Chondrocyte (in vitro differentiated cells): ENCODE data around the gene TPRG1L. TPM values are rescaled to one million over a fixed set of nuclear protein-coding genes. Genes with fewer than 3 reads are reported as not detected.

ENCODE experiments used
- DNase-seq: peaks from one replicate; pipeline ENCODE4 v3.0.0; 2021; ENCODE audit warnings: mixed read lengths, low spot score
- H3K27ac Mint-ChIP-seq: one replicate; pipeline ENCODE4 v1.8.0; 2021; ENCODE audit warnings: mild to moderate bottlenecking, moderate library complexity, mixed read lengths; ENCODE audit not compliant: unreplicated experiment
- H3K27me3 Mint-ChIP-seq: 2 replicates; pipeline ENCODE4 v1.8.0; 2021; ENCODE audit warnings: low read depth, mixed read lengths
- H3K36me3 Mint-ChIP-seq: 2 replicates; pipeline ENCODE4 v1.8.0; 2021; ENCODE audit warnings: low read depth, mixed read lengths
- H3K4me1 Mint-ChIP-seq: 2 replicates; pipeline ENCODE4 v1.8.0; 2021; ENCODE audit warnings: low read depth, mild to moderate bottlenecking, mixed read lengths
- H3K4me3 Mint-ChIP-seq: one replicate; pipeline ENCODE4 v1.8.0; 2021; ENCODE audit warnings: mild to moderate bottlenecking, moderate library complexity, mixed read lengths; ENCODE audit not compliant: unreplicated experiment
- H3K9me3 Mint-ChIP-seq: 2 replicates; pipeline ENCODE4 v1.8.0; 2021; ENCODE audit warnings: low read depth, mixed read lengths
- CTCF ChIP-seq: fragments of 200-600 bp; sonication (generic); IDR thresholded peaks from 2 replicates; pipeline ENCODE4 v1.5.0; 2021; ENCODE audit warnings: antibody characterized with exemption, mild to moderate bottlenecking, moderate library complexity
- total RNA-seq: library from RNA; stranded (reverse); gene quantifications from 3 replicates; pipeline ENCODE4 v1.2.1, GENCODE V29; 2021

The TPRG1L gene
- total RNA-seq, 1 donor from 2014 or later: 53.7 TPM

- H3K4me3 Mint-ChIP-seq: no peak overlapping the region
Observed at GRCh38 chr1:3653286-3653618, 28.4 kb downstream of the TPRG1L start.

GRCh38 chr1:3654549-3655281, 29.9 kb downstream of the TPRG1L start:
- H3K4me3 Mint-ChIP-seq: no peak overlapping the region
- no peak for TF ChIP-seq CTCF
- peak; percentile 73 for DNase-seq
- peaks cover 3% of the 10 kb centered on the region for H3K4me1 Mint-ChIP-seq
- H3K27me3 Mint-ChIP-seq: peaks cover 56% of the 10 kb centered on the region
- H3K9me3 Mint-ChIP-seq: no peaks in the 10 kb centered on the region
- peaks cover 2% of the 10 kb centered on the region for H3K36me3 Mint-ChIP-seq
- H3K27ac Mint-ChIP-seq: no peak overlapping the region

More at GRCh38 chr1:3653286-3653618, 28.4 kb downstream of the TPRG1L start:
- no peak overlapping the region for H3K27ac Mint-ChIP-seq
- TF ChIP-seq CTCF: no peak
- peaks cover 49% of the 10 kb centered on the region for H3K27me3 Mint-ChIP-seq
- no peak for DNase-seq
- no peaks in the 10 kb centered on the region for H3K9me3 Mint-ChIP-seq
- H3K4me1 Mint-ChIP-seq: peaks cover 13% of the 10 kb centered on the region
- no peaks in the 10 kb centered on the region for H3K36me3 Mint-ChIP-seq

GRCh38 chr1:3656450-3657095, 31.8 kb downstream of the TPRG1L start:
- Mint-ChIP-seq H3K9me3 (no peaks in the 10 kb centered on the region), H3K27ac (no peak overlapping the region), H3K27me3 (peaks cover 49% of the 10 kb centered on the region), H3K4me3 (no peak overlapping the region), H3K36me3 (peaks cover 2% of the 10 kb centered on the region), H3K4me1 (no peaks in the 10 kb centered on the region)
- DNase-seq: no peak
- TF ChIP-seq CTCF: no peak

- TF ChIP-seq CTCF: no peak
- Mint-ChIP-seq H3K4me3 (no peak overlapping the region), H3K27ac (no peak overlapping the region), H3K4me1 (no peaks in the 10 kb centered on the region), H3K36me3 (peaks cover 2% of the 10 kb centered on the region), H3K9me3 (no peaks in the 10 kb centered on the region), H3K27me3 (peaks cover 49% of the 10 kb centered on the region)
- DNase-seq: peak; percentile 68
Observed at GRCh38 chr1:3657096-3657475, 32.3 kb downstream of the TPRG1L start.

GRCh38 chr1:3657578-3658230, 32.9 kb downstream of the TPRG1L start:
- H3K27ac Mint-ChIP-seq: no peak overlapping the region
- no peaks in the 10 kb centered on the region for H3K4me1 Mint-ChIP-seq
- H3K4me3 Mint-ChIP-seq: no peak overlapping the region
- H3K9me3 Mint-ChIP-seq: no peaks in the 10 kb centered on the region
- TF ChIP-seq CTCF: no peak
- H3K27me3 Mint-ChIP-seq: peaks cover 49% of the 10 kb centered on the region
- peaks cover 2% of the 10 kb centered on the region for H3K36me3 Mint-ChIP-seq
- DNase-seq: peak; percentile 90
